Activated CD4-positive, alpha-beta memory T cell treated with anti-CD3 and anti-CD28 coated beads, Interleukin-2, amount 10 ng/mL, durations not matched to agents 7 days and 5 days (primary cell): ENCODE results near the gene MRPL14. TPM values are rescaled to one million over a fixed set of nuclear protein-coding genes. Genes with fewer than 3 reads are reported as not detected.

Source experiments
- CTCF ChIA-PET: fragments of 350-600 bp; sonication (Branson Sonifier 250); formaldehyde crosslinking; loops from one replicate; lab custom pipeline; 2021; ENCODE audit warnings: antibody characterized with exemption, inconsistent platforms; lab: Charles Lee
- POLR2A ChIA-PET: fragments of 350-600 bp; sonication (Branson Sonifier 250); formaldehyde crosslinking; loops from one replicate; lab custom pipeline; 2021; ENCODE audit warnings: antibody characterized with exemption; lab: Charles Lee
- DNase-seq: peaks from one replicate; pipeline ENCODE4 v3.0.0-alpha.2; 2020
- H3K27ac Mint-ChIP-seq: one replicate; pipeline ENCODE4 v1.8.0; 2021; ENCODE audit warnings: mild to moderate bottlenecking, mixed read lengths
- H3K27me3 Mint-ChIP-seq: one replicate; pipeline ENCODE4 v1.8.0; 2021; ENCODE audit warnings: mixed read lengths
- H3K36me3 Mint-ChIP-seq: one replicate; pipeline ENCODE4 v1.8.0; 2021; ENCODE audit warnings: low read depth, mixed read lengths
- H3K4me1 Mint-ChIP-seq: one replicate; pipeline ENCODE4 v1.8.0; 2021; ENCODE audit warnings: mixed read lengths
- H3K4me3 Mint-ChIP-seq: one replicate; pipeline ENCODE4 v1.8.0; 2021; ENCODE audit warnings: mild to moderate bottlenecking, mixed read lengths
- H3K9me3 Mint-ChIP-seq: one replicate; pipeline ENCODE4 v1.8.0; 2021; ENCODE audit warnings: mixed read lengths
- total RNA-seq, 2 experiments: library from RNA; stranded (reverse); gene quantifications; one replicate each; pipeline ENCODE4 v1.2.3, GENCODE V29; 2021

Gene MRPL14
- total RNA-seq, 2 experiments from 2014 or later = 36.0 to 39.0 TPM

- POLR2A ChIA-PET = interaction anchor here (1.6 kb wide), 1 partner anchor 181 kb away, joined by 3 read pairs; the partner anchor contains the start of gene AARS2
- H3K27me3 Mint-ChIP-seq = no peaks in the 10 kb centered on the region
- no peak overlapping the region for H3K4me3 Mint-ChIP-seq
- no peaks in the 10 kb centered on the region for H3K36me3 Mint-ChIP-seq
- H3K4me1 Mint-ChIP-seq = peaks cover 6% of the 10 kb centered on the region
- CTCF ChIA-PET = interaction anchor here (0.6 to 1.6 kb wide), 3 partner anchors 19 to 426 kb away, joined by 3 to 4 read pairs (median 3); no protein-coding TSS in a partner anchor
- H3K9me3 Mint-ChIP-seq = no peaks in the 10 kb centered on the region
- DNase-seq = no peak
- no peak overlapping the region for H3K27ac Mint-ChIP-seq
These were observed 4.6 kb upstream of the MRPL14 start for GRCh38 chr6:44131892-44132291.

- POLR2A ChIA-PET = interaction anchor here (3.2 kb wide), 1 partner anchor 117 kb away, joined by 11 read pairs; the partner anchor contains the start of gene HSP90AB1
- CTCF ChIA-PET = interaction anchor here (0.7 kb wide), 1 partner anchor 32 kb away, joined by 4 read pairs; no protein-coding TSS in a partner anchor
- Mint-ChIP-seq H3K4me1 (peaks cover 22% of the 10 kb centered on the region), H3K4me3 (no peak overlapping the region), H3K27ac (no peak overlapping the region), H3K27me3 (no peaks in the 10 kb centered on the region), H3K36me3 (peaks cover 13% of the 10 kb centered on the region), H3K9me3 (no peaks in the 10 kb centered on the region)
- DNase-seq = no peak
These were observed 2.6 kb upstream of the MRPL14 start for GRCh38 chr6:44129841-44130322.

DNA sequence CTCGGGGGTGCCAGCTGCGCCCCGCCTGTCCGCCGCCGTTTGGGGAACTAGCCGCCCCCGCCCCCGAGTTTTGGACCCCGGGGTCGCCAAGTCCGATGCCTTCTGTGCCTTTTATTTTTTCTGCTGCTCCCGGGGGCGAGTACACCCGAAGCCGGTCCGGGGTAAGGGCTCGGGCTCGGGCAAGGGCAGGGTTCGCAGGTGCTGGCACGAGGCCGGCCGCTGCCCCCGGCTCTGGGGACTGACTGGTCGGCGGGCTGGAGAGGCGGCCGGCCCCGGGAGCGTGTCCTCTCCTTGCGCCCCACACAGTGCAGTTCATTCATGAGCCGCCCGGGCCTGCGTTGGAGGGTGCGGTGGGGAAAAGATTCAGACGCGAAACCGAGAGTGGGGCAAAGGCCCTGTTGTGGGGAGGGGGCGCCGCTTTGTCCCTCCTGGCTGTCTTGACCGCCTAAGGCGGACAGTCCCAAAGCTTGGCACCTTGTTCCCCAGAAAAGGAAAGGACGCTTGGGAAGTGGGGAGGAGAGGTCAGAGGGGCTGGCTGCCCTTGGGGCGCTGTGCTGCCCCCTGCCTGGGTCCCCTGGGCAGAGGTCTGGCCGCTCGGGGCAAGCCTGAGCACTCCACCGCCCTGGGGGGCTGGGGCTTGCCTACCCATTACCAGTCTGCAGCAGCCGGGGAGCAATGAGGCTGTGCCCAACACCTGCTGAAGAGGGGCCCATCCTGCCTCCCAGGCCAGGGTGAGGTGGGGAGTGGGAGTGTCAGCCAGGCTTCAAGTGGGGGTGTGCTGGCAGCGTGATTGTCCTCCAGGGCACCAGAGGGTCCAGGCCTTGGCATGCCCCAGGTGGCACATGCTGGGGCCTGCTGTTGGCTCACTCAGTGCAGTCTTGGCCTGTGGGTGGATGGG lies 1.0 kb upstream of the MRPL14 start:
- peaks cover 21% of the 10 kb centered on the region for H3K36me3 Mint-ChIP-seq
- H3K4me3 Mint-ChIP-seq = peak overlapping the region; percentile 91
- DNase-seq = peak; percentile 23
- H3K4me1 Mint-ChIP-seq = peaks cover 38% of the 10 kb centered on the region
- H3K27me3 Mint-ChIP-seq = no peaks in the 10 kb centered on the region
- POLR2A ChIA-PET = interaction anchor here (3.2 kb wide), 1 partner anchor 118 kb away, joined by 11 read pairs; the partner anchor contains the start of gene HSP90AB1
- H3K27ac Mint-ChIP-seq = no peak overlapping the region
- CTCF ChIA-PET = no interaction called here
- no peaks in the 10 kb centered on the region for H3K9me3 Mint-ChIP-seq

DNA sequence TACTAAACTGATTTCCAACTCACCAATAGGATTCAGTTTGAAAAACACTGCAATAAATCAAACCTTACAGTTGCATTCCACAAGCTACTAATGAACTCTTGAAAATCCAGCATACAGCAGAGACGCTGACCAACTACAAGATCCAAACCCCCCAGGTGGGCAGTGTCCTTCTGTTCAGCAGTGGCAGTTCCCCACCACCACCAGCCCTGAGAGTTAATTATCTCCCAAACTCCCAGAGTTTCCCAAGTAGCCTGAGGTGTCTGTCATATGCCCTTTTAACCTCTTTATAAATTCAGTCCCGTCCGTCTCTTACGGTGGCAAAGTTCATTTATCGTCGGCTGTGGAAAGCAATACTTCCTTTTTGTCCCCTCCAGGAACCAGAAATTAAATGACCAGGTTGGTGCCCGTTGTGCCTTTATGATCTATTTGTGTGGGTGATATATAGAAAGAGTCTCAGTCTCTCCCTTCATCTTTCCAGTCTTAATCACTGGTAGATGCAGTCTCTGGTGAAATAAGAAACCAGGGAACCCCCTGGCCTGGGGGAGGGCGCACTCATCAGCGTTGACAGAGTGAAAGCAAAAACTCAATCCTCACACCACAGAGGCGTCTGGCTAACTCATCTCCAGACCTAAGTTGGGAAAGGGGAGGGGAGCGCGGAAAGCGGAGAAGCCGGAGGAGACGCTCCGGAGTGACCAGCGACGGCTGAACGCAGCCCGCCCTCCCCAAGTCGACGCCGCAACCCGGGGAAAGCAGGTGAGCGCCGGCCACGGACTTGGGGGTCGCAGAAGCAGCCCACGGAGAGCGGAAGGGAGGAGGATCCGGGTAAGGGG lies 717 bp downstream of the MRPL14 start:
- ChIA-PET POLR2A (interaction anchor here (3.2 kb wide), 1 partner anchor 120 kb away, joined by 11 read pairs; the partner anchor contains the start of gene HSP90AB1), CTCF (no interaction called here)
- Mint-ChIP-seq H3K27ac (peak overlapping the region; percentile 83), H3K36me3 (peaks cover 23% of the 10 kb centered on the region), H3K27me3 (no peaks in the 10 kb centered on the region), H3K9me3 (no peaks in the 10 kb centered on the region), H3K4me1 (peaks cover 49% of the 10 kb centered on the region), H3K4me3 (peak overlapping the region; percentile 91)
- peak; percentile 66 for DNase-seq

DNA sequence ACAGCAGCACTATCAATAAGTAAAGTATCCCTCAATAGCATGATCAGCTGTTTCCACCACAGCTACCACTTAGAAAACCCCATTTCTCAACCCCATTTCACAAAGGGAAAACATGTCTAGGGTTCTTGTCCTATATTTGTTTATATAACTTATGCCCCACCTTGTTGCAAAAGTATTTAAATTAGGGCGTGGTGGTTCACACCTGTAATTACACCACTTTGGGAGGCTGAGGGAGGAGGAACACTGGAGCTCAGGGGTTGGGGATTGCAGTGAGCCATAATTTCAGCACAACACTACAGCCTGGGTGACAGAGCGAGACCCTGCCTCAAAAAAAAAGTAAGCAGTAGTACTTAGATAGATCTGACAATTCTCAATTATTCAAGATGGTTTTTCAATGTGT lies 3.7 kb downstream of the MRPL14 start:
- Mint-ChIP-seq H3K27ac (no peak overlapping the region), H3K4me3 (no peak overlapping the region), H3K4me1 (peaks cover 57% of the 10 kb centered on the region), H3K9me3 (no peaks in the 10 kb centered on the region), H3K36me3 (peaks cover 31% of the 10 kb centered on the region), H3K27me3 (no peaks in the 10 kb centered on the region)
- ChIA-PET CTCF (interaction anchor here (1.0 to 1.3 kb wide), 2 partner anchors 20 to 27 kb away, joined by 3 read pairs; no protein-coding TSS in a partner anchor), POLR2A (interaction anchor here (1.0 to 1.1 kb wide), 2 partner anchors 11 to 131 kb away, joined by 3 read pairs; no protein-coding TSS in a partner anchor)
- DNase-seq = no peak

GRCh38 chr6:44122801-44123200 lies 4.5 kb downstream of the MRPL14 start:
- peaks cover 55% of the 10 kb centered on the region for H3K4me1 Mint-ChIP-seq
- peak overlapping the region; percentile 5 for H3K27ac Mint-ChIP-seq
- H3K4me3 Mint-ChIP-seq = no peak overlapping the region
- CTCF ChIA-PET = interaction anchor here (1.0 to 1.3 kb wide), 2 partner anchors 20 to 26 kb away, joined by 3 read pairs; no protein-coding TSS in a partner anchor
- POLR2A ChIA-PET = interaction anchor here (1.0 to 1.5 kb wide), 3 partner anchors 11 to 131 kb away, joined by 3 read pairs; no protein-coding TSS in a partner anchor
- H3K36me3 Mint-ChIP-seq = peaks cover 31% of the 10 kb centered on the region
- peak; percentile 34 for DNase-seq
- no peaks in the 10 kb centered on the region for H3K27me3 Mint-ChIP-seq
- no peaks in the 10 kb centered on the region for H3K9me3 Mint-ChIP-seq

- Mint-ChIP-seq H3K9me3 (no peaks in the 10 kb centered on the region), H3K36me3 (peaks cover 30% of the 10 kb centered on the region), H3K27ac (no peak overlapping the region), H3K4me1 (peaks cover 58% of the 10 kb centered on the region), H3K4me3 (no peak overlapping the region), H3K27me3 (no peaks in the 10 kb centered on the region)
- ChIA-PET CTCF (interaction anchor here (1.0 to 1.2 kb wide), 2 partner anchors 41 to 51 kb away, joined by 3 to 4 read pairs; no protein-coding TSS in a partner anchor), POLR2A (no interaction called here)
- DNase-seq = no peak
These were observed 6.4 kb downstream of the MRPL14 start for GRCh38 chr6:44120692-44121443.

GRCh38 chr6:44119704-44120262 lies 7.5 kb downstream of the MRPL14 start:
- ChIA-PET POLR2A (no interaction called here), CTCF (no interaction called here)
- Mint-ChIP-seq H3K27me3 (no peaks in the 10 kb centered on the region), H3K9me3 (no peaks in the 10 kb centered on the region), H3K4me1 (peaks cover 51% of the 10 kb centered on the region), H3K4me3 (no peak overlapping the region), H3K36me3 (peaks cover 29% of the 10 kb centered on the region), H3K27ac (no peak overlapping the region)
- DNase-seq = no peak

- ChIA-PET CTCF (interaction anchor here (1.6 kb wide), 1 partner anchor 349 kb away, joined by 3 read pairs; no protein-coding TSS in a partner anchor), POLR2A (interaction anchor here (1.0 kb wide), 1 partner anchor 130 kb away, joined by 3 read pairs; the partner anchor contains the start of gene HSP90AB1)
- no peak overlapping the region for H3K4me3 Mint-ChIP-seq
- peaks cover 34% of the 10 kb centered on the region for H3K36me3 Mint-ChIP-seq
- DNase-seq = no peak
- no peaks in the 10 kb centered on the region for H3K27me3 Mint-ChIP-seq
- H3K27ac Mint-ChIP-seq = no peak overlapping the region
- H3K9me3 Mint-ChIP-seq = no peaks in the 10 kb centered on the region
- H3K4me1 Mint-ChIP-seq = peaks cover 29% of the 10 kb centered on the region
These were observed 9.7 kb downstream of the MRPL14 start for GRCh38 chr6:44117397-44118128.

DNA sequence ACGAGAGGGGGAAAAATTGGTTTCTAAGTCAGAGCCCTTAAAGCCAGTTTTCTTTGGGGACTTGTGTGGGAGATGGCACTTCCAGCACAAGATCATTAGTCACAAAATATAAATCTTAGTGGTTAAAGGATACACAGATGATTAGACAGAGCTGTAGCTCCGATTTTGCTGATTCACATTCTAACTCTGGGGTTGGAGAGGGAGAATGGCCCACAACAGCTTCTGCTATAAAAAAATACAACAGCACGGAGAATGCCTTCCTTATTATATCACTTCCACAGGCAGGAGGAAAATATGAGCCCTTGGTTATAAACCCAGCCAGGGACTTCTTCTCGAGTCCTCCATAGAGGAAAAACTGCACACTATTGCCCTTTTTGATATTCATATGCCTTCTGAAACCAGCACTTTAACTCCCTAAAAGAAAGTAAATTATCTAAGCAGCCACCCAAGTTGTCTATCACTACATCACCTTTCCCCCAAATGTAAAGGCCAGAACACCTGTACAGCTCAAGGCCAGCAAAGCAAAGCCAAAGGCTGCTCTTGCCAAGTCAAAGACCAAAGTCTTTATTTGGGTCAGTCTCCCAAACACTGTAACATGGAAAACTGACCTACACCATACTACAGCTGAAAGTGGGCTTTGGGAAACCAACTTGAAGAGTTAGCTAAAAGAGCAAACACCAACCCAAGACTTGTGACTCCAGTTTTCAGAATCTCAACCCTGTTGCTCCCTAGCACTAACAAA lies 10.4 kb downstream of the MRPL14 start:
- H3K36me3 Mint-ChIP-seq = peaks cover 38% of the 10 kb centered on the region
- CTCF ChIA-PET = interaction anchor here (1.6 kb wide), 1 partner anchor 348 kb away, joined by 3 read pairs; no protein-coding TSS in a partner anchor
- no peak for DNase-seq
- H3K9me3 Mint-ChIP-seq = no peaks in the 10 kb centered on the region
- no peaks in the 10 kb centered on the region for H3K27me3 Mint-ChIP-seq
- no peak overlapping the region for H3K4me3 Mint-ChIP-seq
- H3K27ac Mint-ChIP-seq = no peak overlapping the region
- H3K4me1 Mint-ChIP-seq = peaks cover 25% of the 10 kb centered on the region
- POLR2A ChIA-PET = interaction anchor here (0.6 to 1.4 kb wide), 2 partner anchors 21 to 181 kb away, joined by 3 to 4 read pairs; no protein-coding TSS in a partner anchor
